Calu3 (cell line): ENCODE data around the gene UBC. TPM values are rescaled to one million over a fixed set of nuclear protein-coding genes. Genes with fewer than 3 reads are reported as not detected.

ENCODE experiments used
- BruUV-seq: library from RNA; stranded (reverse); fragments of 400-500 nt; replicated peaks from 2 replicates; lab custom pipeline; 2021; lab: Mats Ljungman, UMichigan
- CTCF ChIA-PET: fragments of 300-600 bp; sonication (Branson Sonifier 250); formaldehyde crosslinking; loops from one replicate; lab custom pipeline; 2022; ENCODE audit warnings: antibody characterized with exemption; lab: Charles Lee
- DNase-seq: peaks from one replicate; pipeline ENCODE4 v3.0.0; 2022
- H3K27ac Mint-ChIP-seq: one replicate; pipeline ENCODE4 v1.8.0; 2022; ENCODE audit warnings: mixed read lengths; ENCODE audit not compliant: unreplicated experiment
- H3K27me3 Mint-ChIP-seq: one replicate; pipeline ENCODE4 v1.8.0; 2022; ENCODE audit warnings: mixed read lengths; ENCODE audit not compliant: unreplicated experiment
- H3K36me3 Mint-ChIP-seq: one replicate; pipeline ENCODE4 v1.8.0; 2022; ENCODE audit warnings: mild to moderate bottlenecking, moderate library complexity, mixed read lengths; ENCODE audit not compliant: insufficient read depth, unreplicated experiment
- H3K4me1 Mint-ChIP-seq: one replicate; pipeline ENCODE4 v1.8.0; 2022; ENCODE audit warnings: mild to moderate bottlenecking, low read depth, mixed read lengths; ENCODE audit not compliant: unreplicated experiment
- H3K4me3 Mint-ChIP-seq: one replicate; pipeline ENCODE4 v1.8.0; 2022; ENCODE audit warnings: mild to moderate bottlenecking, low read depth, moderate library complexity, mixed read lengths; ENCODE audit not compliant: unreplicated experiment
- H3K9me3 Mint-ChIP-seq: one replicate; pipeline ENCODE4 v1.8.0; 2022; ENCODE audit warnings: low read depth, mixed read lengths; ENCODE audit not compliant: unreplicated experiment
- intact Hi-C: fragments of 100-400 bp; cut with micrococcal nuclease; formaldehyde crosslinking; loops from one replicate; pipeline ENCODE4 v1.10.0; 2022; ENCODE audit not compliant: unreplicated experiment
- total RNA-seq: library from RNA; stranded (reverse); gene quantifications from 2 replicates; pipeline ENCODE4 v1.2.3, GENCODE V29; 2022
- TF ChIP-seq, protein P1 (sequence below): fragments of 200-600 bp; IDR thresholded peaks from one replicate; pipeline ENCODE4 v1.8.0; 2022; ENCODE audit warnings: antibody characterized with exemption; ENCODE audit not compliant: unreplicated experiment

Gene UBC
- total RNA-seq, 1 experiment from 2014 or later: 1,247 TPM

GRCh38 chr12:124949779-124950728 lies 35.6 kb upstream of the UBC start:
- Mint-ChIP-seq H3K36me3 (peaks cover 66% of the 10 kb centered on the region), H3K9me3 (no peaks in the 10 kb centered on the region), H3K4me1 (no peaks in the 10 kb centered on the region), H3K27me3 (no peaks in the 10 kb centered on the region), H3K4me3 (no peak overlapping the region), H3K27ac (no peak overlapping the region)
- no peak for DNase-seq
- BruUV-seq: no TSS peak
- CTCF ChIA-PET: no interaction called here
- TF ChIP-seq, protein P1, sequence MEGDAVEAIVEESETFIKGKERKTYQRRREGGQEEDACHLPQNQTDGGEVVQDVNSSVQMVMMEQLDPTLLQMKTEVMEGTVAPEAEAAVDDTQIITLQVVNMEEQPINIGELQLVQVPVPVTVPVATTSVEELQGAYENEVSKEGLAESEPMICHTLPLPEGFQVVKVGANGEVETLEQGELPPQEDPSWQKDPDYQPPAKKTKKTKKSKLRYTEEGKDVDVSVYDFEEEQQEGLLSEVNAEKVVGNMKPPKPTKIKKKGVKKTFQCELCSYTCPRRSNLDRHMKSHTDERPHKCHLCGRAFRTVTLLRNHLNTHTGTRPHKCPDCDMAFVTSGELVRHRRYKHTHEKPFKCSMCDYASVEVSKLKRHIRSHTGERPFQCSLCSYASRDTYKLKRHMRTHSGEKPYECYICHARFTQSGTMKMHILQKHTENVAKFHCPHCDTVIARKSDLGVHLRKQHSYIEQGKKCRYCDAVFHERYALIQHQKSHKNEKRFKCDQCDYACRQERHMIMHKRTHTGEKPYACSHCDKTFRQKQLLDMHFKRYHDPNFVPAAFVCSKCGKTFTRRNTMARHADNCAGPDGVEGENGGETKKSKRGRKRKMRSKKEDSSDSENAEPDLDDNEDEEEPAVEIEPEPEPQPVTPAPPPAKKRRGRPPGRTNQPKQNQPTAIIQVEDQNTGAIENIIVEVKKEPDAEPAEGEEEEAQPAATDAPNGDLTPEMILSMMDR: no peak
- intact Hi-C loops: no loop called here

- Mint-ChIP-seq H3K27me3 (no peaks in the 10 kb centered on the region), H3K4me3 (no peak overlapping the region), H3K36me3 (peaks cover 57% of the 10 kb centered on the region), H3K9me3 (no peaks in the 10 kb centered on the region), H3K4me1 (no peaks in the 10 kb centered on the region), H3K27ac (no peak overlapping the region)
- DNase-seq: no peak
- intact Hi-C loops: no loop called here
- CTCF ChIA-PET: no interaction called here
- TF ChIP-seq, protein P1: no peak
- BruUV-seq: no TSS peak
Observed at GRCh38 chr12:124949066-124949465, 34.6 kb upstream of the UBC start.

GRCh38 chr12:124947561-124948398 lies 33.3 kb upstream of the UBC start:
- TF ChIP-seq, protein P1: no peak
- peaks cover 62% of the 10 kb centered on the region for H3K36me3 Mint-ChIP-seq
- no peak overlapping the region for H3K27ac Mint-ChIP-seq
- intact Hi-C loops: no loop called here
- no peak overlapping the region for H3K4me3 Mint-ChIP-seq
- no peaks in the 10 kb centered on the region for H3K27me3 Mint-ChIP-seq
- H3K9me3 Mint-ChIP-seq: no peaks in the 10 kb centered on the region
- CTCF ChIA-PET: no interaction called here
- no peak for DNase-seq
- H3K4me1 Mint-ChIP-seq: no peaks in the 10 kb centered on the region
- no TSS peak for BruUV-seq

DNA sequence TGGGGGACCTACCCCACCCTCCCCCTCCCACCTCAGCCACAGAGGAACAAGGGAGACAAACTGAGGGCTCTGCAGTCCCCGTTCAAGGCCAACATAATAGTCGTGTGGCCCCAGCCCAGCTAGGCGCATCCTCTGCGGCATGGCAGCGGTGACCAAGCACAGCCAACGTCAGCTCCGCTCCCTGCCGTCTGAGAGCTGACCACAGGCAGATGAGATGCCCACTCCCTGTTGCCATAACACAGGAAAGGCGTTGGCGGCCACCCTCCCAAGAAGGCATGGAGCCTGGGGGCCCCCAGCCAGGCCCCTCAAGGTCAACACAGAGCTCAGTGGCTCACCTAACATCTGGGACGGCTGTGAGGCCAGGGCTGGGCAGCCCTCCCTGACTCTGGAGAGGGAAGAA lies 32.6 kb upstream of the UBC start:
- Mint-ChIP-seq H3K36me3 (peaks cover 66% of the 10 kb centered on the region), H3K9me3 (no peaks in the 10 kb centered on the region), H3K27me3 (no peaks in the 10 kb centered on the region), H3K27ac (no peak overlapping the region), H3K4me1 (no peaks in the 10 kb centered on the region), H3K4me3 (no peak overlapping the region)
- CTCF ChIA-PET: interaction anchor here (0.7 kb wide), 1 partner anchor 229 kb away, joined by 5 read pairs; no protein-coding TSS in a partner anchor
- TF ChIP-seq, protein P1: no peak
- BruUV-seq: no TSS peak
- no peak for DNase-seq
- intact Hi-C loops: no loop called here
